ENCODE measurements around the gene COL6A1. TPM values are rescaled to one million over a fixed set of nuclear protein-coding genes. Genes with fewer than 3 reads are reported as not detected.
A peak's percentile ranks its signal among the peaks of the same experiment; 100 is the strongest.

Gene COL6A1, protein sequence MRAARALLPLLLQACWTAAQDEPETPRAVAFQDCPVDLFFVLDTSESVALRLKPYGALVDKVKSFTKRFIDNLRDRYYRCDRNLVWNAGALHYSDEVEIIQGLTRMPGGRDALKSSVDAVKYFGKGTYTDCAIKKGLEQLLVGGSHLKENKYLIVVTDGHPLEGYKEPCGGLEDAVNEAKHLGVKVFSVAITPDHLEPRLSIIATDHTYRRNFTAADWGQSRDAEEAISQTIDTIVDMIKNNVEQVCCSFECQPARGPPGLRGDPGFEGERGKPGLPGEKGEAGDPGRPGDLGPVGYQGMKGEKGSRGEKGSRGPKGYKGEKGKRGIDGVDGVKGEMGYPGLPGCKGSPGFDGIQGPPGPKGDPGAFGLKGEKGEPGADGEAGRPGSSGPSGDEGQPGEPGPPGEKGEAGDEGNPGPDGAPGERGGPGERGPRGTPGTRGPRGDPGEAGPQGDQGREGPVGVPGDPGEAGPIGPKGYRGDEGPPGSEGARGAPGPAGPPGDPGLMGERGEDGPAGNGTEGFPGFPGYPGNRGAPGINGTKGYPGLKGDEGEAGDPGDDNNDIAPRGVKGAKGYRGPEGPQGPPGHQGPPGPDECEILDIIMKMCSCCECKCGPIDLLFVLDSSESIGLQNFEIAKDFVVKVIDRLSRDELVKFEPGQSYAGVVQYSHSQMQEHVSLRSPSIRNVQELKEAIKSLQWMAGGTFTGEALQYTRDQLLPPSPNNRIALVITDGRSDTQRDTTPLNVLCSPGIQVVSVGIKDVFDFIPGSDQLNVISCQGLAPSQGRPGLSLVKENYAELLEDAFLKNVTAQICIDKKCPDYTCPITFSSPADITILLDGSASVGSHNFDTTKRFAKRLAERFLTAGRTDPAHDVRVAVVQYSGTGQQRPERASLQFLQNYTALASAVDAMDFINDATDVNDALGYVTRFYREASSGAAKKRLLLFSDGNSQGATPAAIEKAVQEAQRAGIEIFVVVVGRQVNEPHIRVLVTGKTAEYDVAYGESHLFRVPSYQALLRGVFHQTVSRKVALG
- 37.3 and 107 TPM in 2 replicates for polyA plus RNA-seq (2012; rRNA removed)
- polyA plus RNA-seq (2012; cell fraction: cytosol; rRNA removed): 34.3 and 65.0 TPM in 2 replicates
- 241 and 268 TPM in 2 replicates for polyA plus RNA-seq (2012; cell fraction: nucleus; rRNA removed)

- peaks cover 5 to 7% of the 10 kb centered on the region in 2 experiments for H3K36me3 ChIP-seq (replicated peaks in 1 of 2; ENCODE audit: control insufficient read depth in 1 of 2, insufficient read depth in 2 of 2, low read length in 1 of 2)
- H4K20me1 ChIP-seq (ENCODE audit: insufficient read depth): no peaks in the 10 kb centered on the region
- POLR2A ChIA-PET: interaction anchor here (1.0 to 1.2 kb wide), 5 partner anchors 9 to 59 kb away, joined by 3 to 7 read pairs (median 3); no protein-coding TSS in a partner anchor
- DNase-seq: peak; percentile 96
- H3F3A ChIP-seq (replicated peaks; ENCODE audit: insufficient read depth): peaks cover 11% of the 10 kb centered on the region
- CTCF ChIA-PET: interaction anchor here (0.8 to 2.8 kb wide), 3 partner anchors 8 to 162 kb away, joined by 4 to 8 read pairs (median 4); no protein-coding TSS in a partner anchor
- peak within 1 kb of the TSS; percentile 86 for H3K9ac ChIP-seq
- peak within 1 kb of the TSS; percentile 85 for H2AFZ ChIP-seq (ENCODE audit: low read depth)
- TF ChIP-seq RFX5 (IDR thresholded peaks at IDR 0.05; ENCODE audit: low read length) (no peak), EP300 (IDR thresholded peaks at IDR 0.05; ENCODE audit: borderline replicate concordance in 1 of 2, low read depth in 1 of 2, low read length in 1 of 2) (0 out of 4 replicates have a peak, but pooled peaks of 1 of the 2 experiments have one; percentile 6), REST (IDR thresholded peaks at IDR 0.05; ENCODE audit: low read depth, low read length) (0 out of 2 replicates have a peak, but pooled peaks have one; percentile 15), POLR2AphosphoS5 (IDR thresholded peaks at IDR 0.05; ENCODE audit: low read depth, low read length) (peak; percentile 69; the same call in 1 of the 2 replicates), TAF1 (IDR thresholded peaks at IDR 0.05; ENCODE audit: borderline replicate concordance, low read depth, low read length) (peak; percentile 26), GATA2 (CRISPR knock-in tag; IDR thresholded peaks at IDR 0.05) (no peak), RCOR1 (IDR thresholded peaks at IDR 0.05; ENCODE audit: low read length) (0 out of 2 replicates have a peak, but pooled peaks have one; percentile 3), MXI1 (IDR thresholded peaks at IDR 0.05; ENCODE audit: low read depth, low read length) (peak; percentile 53; the same call in 1 of the 2 replicates), ZBTB33 (IDR thresholded peaks at IDR 0.05; ENCODE audit: borderline replicate concordance, low read depth) (no peak)
- TF ChIP-seq, protein P1, sequence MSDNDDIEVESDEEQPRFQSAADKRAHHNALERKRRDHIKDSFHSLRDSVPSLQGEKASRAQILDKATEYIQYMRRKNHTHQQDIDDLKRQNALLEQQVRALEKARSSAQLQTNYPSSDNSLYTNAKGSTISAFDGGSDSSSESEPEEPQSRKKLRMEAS (IDR thresholded peaks at IDR 0.05; ENCODE audit: low read depth): peak; percentile 73
- H3K4me2 ChIP-seq: peak within 1 kb of the TSS; percentile 90
- peak within 1 kb of the TSS; percentile 69 to 86 for H3K4me3 ChIP-seq (ENCODE audit: low read depth in 2 of 2, low read length in 1 of 2)
- H3K27me3 ChIP-seq (ENCODE audit: insufficient read depth): no peaks in the 10 kb centered on the region
- H3K4me1 ChIP-seq (ENCODE audit: control insufficient read depth in 1 of 2, insufficient read depth in 2 of 2, low read depth in 1 of 2, low read length in 1 of 2): peaks cover 3 to 32% of the 10 kb centered on the region in 2 experiments; a peak in 1 of 4 replicates
- H3K9me2 ChIP-seq: no peaks in the 10 kb centered on the region
- 4% methylated on average over 39 of the region's 63 CpGs for WGBS (ENCODE audit: low lambda C conversion rate)
- H3K9me3 ChIP-seq: no peaks in the 10 kb centered on the region
- peaks cover 12% of the 10 kb centered on the region for H3K79me2 ChIP-seq (ENCODE audit: insufficient read depth)
- H3K27ac ChIP-seq (ENCODE audit: low read depth in 2 of 2, low read length in 1 of 2): peak within 1 kb of the TSS; percentile 77 to 84
Measured at GRCh38 chr21:45981151-45982091, at the start of gene COL6A1. Gene COL6A1 (plus strand): TSS chr21:45981770. CDS start chr21:45981851, 81 bp downstream.
